K562 (cell line): Measurements from ENCODE around the gene OR2Z1. TPM values are rescaled to one million over a fixed set of nuclear protein-coding genes. Genes with fewer than 3 reads are reported as not detected.

ENCODE experiments used
- CREBBP ChIP-seq: IDR thresholded peaks from one replicate; pipeline ENCODE4 v1.6.1; 2012; ENCODE audit warnings: low read depth, mild to moderate bottlenecking, control low read depth, inconsistent platforms, low read length
- GTF2B ChIP-seq: IDR thresholded peaks from 2 replicates; pipeline ENCODE4 v1.6.1; 2011; ENCODE audit not compliant: insufficient read length; ENCODE audit errors: extremely low read depth
- L3MBTL2 ChIP-seq: fragments of 450-650 bp; IDR thresholded peaks from 2 replicates; pipeline ENCODE4 v1.6.1; 2016; ENCODE audit warnings: mild to moderate bottlenecking, moderate library complexity
- MAFF ChIP-seq: IDR thresholded peaks from 2 replicates; pipeline ENCODE4 v1.6.1; 2012; ENCODE audit warnings: low read length, improper control_type of control experiment
- MIER1 ChIP-seq: fragments of 450-650 bp; IDR thresholded peaks from 2 replicates; pipeline ENCODE4 v1.6.1; 2016; ENCODE audit warnings: antibody characterized with exemption, mild to moderate bottlenecking, low read depth
- RAD51 ChIP-seq: fragments of 450-650 bp; IDR thresholded peaks from 2 replicates; pipeline ENCODE4 v1.7.1; 2016; ENCODE audit warnings: low read depth, mild to moderate bottlenecking, borderline replicate concordance
- STAG1 ChIP-seq: sonication (generic); formaldehyde crosslinking; IDR thresholded peaks from 2 replicates; pipeline ENCODE4 v1.5.0; 2020; ENCODE audit warnings: missing genetic modification reagents, borderline replicate concordance
- TAF15 ChIP-seq: fragments of 200-400 bp; formaldehyde crosslinking; IDR thresholded peaks from 2 replicates; pipeline ENCODE4 v1.6.1; 2017; ENCODE audit warnings: mild to moderate bottlenecking, low read depth, low read length, moderate library complexity
- ZNF232 ChIP-seq: sonication (generic); formaldehyde crosslinking; IDR thresholded peaks from 2 replicates; pipeline ENCODE4 v1.8.0; 2022; ENCODE audit warnings: mild to moderate bottlenecking, missing genetic modification reagents
- ZNF263 ChIP-seq: sonication (generic); formaldehyde crosslinking; IDR thresholded peaks from 2 replicates; pipeline ENCODE4 v1.8.0; 2022; ENCODE audit warnings: mild to moderate bottlenecking, missing genetic modification reagents, borderline replicate concordance
- polyA plus RNA-seq, 8 experiments: library from polyadenylated mRNA; depleted of rRNA in 4 of 8; stranded (reverse) in 5 of 8; unstranded in 3 of 8; fragments of >200 nt; fragmentation: Nextera tagmentation in 2 of 8; fragmentation: Illumina TruSeq in 1 of 8; extraction: Ambion mirVana in 2 of 8; extraction: Trizol in 1 of 8; gene quantifications; 2 replicates each; pipeline versions ENCODE4 v1.2.1 to v1.2.3, GENCODE V29; 2011 to 2014; ENCODE audit warnings: inconsistent platforms in 1 of 8, missing spikeins in 1 of 8
- total RNA-seq, 7 experiments: library from RNA; depleted of rRNA in 6 of 7; stranded (reverse); fragments of >200 nt in 6 of 7; fragmentation: Illumina TruSeq in 2 of 7; extraction: Trizol in 2 of 7; gene quantifications; 2 replicates each; pipeline versions ENCODE4 v1.2.1 to v1.2.3, GENCODE V29; 2011 to 2021; ENCODE audit warnings: low replicate concordance in 1 of 7
- TF ChIP-seq, protein P1 (sequence below): sonication (generic); formaldehyde crosslinking; IDR thresholded peaks from 2 replicates; pipeline ENCODE4 v1.9.0; 2022; ENCODE audit warnings: mild to moderate bottlenecking, missing genetic modification reagents
- TF ChIP-seq, protein P2 (sequence below): sonication (generic); formaldehyde crosslinking; IDR thresholded peaks from 2 replicates; pipeline ENCODE4 v1.9.0; 2022; ENCODE audit warnings: mild to moderate bottlenecking, missing genetic modification reagents

The OR2Z1 gene
- total and polyA plus RNA-seq, 9 of the 15 experiments (the other 6 are each of a cell fraction or from before 2014, with no cell fraction given): 0.13 TPM; not detected in 8

DNA sequence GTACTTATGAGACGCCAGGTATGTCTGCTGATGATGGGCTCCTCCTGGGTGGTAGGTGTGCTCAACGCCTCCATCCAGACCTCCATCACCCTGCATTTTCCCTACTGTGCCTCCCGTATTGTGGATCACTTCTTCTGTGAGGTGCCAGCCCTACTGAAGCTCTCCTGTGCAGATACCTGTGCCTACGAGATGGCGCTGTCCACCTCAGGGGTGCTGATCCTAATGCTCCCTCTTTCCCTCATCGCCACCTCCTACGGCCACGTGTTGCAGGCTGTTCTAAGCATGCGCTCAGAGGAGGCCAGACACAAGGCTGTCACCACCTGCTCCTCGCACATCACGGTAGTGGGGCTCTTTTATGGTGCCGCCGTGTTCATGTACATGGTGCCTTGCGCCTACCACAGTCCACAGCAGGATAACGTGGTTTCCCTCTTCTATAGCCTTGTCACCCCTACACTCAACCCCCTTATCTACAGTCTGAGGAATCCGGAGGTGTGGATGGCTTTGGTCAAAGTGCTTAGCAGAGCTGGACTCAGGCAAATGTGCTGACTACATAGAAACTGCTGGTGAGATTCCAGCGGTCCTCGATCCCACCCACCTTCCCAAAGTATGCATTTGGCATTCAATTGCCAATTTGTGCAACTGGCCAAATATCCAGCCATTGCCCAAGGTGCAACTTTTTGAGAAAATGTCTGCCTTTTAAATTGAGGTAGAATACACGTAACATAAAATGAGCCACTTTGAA lies 10.2 kb downstream of the OR2Z1 start (continued):
- peak; percentile 28; the same call in 1 of the 2 replicates for TF ChIP-seq STAG1 (CRISPR knock-in tag)
- 0 out of 2 replicates have a peak, but pooled peaks have one; percentile 6 for TF ChIP-seq MAFF
- TF ChIP-seq RAD51: 0 out of 2 replicates have a peak, but pooled peaks have one; percentile 20
- no peak for TF ChIP-seq CREBBP
- TF ChIP-seq, protein P1, sequence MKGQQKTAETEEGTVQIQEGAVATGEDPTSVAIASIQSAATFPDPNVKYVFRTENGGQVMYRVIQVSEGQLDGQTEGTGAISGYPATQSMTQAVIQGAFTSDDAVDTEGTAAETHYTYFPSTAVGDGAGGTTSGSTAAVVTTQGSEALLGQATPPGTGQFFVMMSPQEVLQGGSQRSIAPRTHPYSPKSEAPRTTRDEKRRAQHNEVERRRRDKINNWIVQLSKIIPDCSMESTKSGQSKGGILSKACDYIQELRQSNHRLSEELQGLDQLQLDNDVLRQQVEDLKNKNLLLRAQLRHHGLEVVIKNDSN (CRISPR knock-in tag): peak; percentile 67
- 0 out of 2 replicates have a peak, but pooled peaks have one; percentile 32 for TF ChIP-seq ZNF263
- no peak for TF ChIP-seq TAF15
- peak; percentile 93 for TF ChIP-seq MIER1
- peak; percentile 40; the same call in 1 of the 2 replicates for TF ChIP-seq ZNF232 (CRISPR knock-in tag)
- TF ChIP-seq L3MBTL2: peak; percentile 64; the same call in 1 of the 2 replicates
- no peak for TF ChIP-seq GTF2B
- TF ChIP-seq, protein P2, sequence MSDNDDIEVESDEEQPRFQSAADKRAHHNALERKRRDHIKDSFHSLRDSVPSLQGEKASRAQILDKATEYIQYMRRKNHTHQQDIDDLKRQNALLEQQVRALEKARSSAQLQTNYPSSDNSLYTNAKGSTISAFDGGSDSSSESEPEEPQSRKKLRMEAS (CRISPR knock-in tag): peak; percentile 75
